Endodermal cell (in vitro differentiated cells): ENCODE data around the gene FBXO21. TPM values are rescaled to one million over a fixed set of nuclear protein-coding genes. Genes with fewer than 3 reads are reported as not detected.
A peak's percentile ranks its signal among the peaks of the same experiment; 100 is the strongest.

Source experiments
- DNase-seq: peaks from one replicate; pipeline ENCODE4 v3.0.0-alpha.2; 2017
- H3K27ac ChIP-seq: 2 replicates; pipeline ENCODE4 v1.5.1; 2013; ENCODE audit warnings: mild to moderate bottlenecking, low read depth, low read length, moderate library complexity
- H3K27me3 ChIP-seq: 2 replicates; pipeline ENCODE4 v1.6.1; 2013; ENCODE audit warnings: mild to moderate bottlenecking, low read length, moderate library complexity; ENCODE audit not compliant: insufficient read depth, control insufficient read depth, poor library complexity, severe bottlenecking
- H3K36me3 ChIP-seq: 2 replicates; pipeline ENCODE4 v1.7.0; 2013; ENCODE audit warnings: mild to moderate bottlenecking, low read length, moderate library complexity; ENCODE audit not compliant: control insufficient read depth, insufficient read depth
- H3K4me1 ChIP-seq: one replicate; pipeline ENCODE4 v1.7.0; 2013; ENCODE audit warnings: low read length; ENCODE audit not compliant: control insufficient read depth, insufficient read depth
- H3K4me3 ChIP-seq: 2 replicates; pipeline ENCODE4 v1.5.1; 2013; ENCODE audit warnings: mild to moderate bottlenecking, low read length, moderate library complexity
- H3K9ac ChIP-seq: 2 replicates; pipeline ENCODE4 v1.6.1; 2013; ENCODE audit warnings: mild to moderate bottlenecking, low read length, moderate library complexity; ENCODE audit not compliant: poor library complexity, severe bottlenecking; ENCODE audit errors: extremely low read depth
- H3K9me3 ChIP-seq: 2 replicates; pipeline ENCODE4 v1.6.1; 2013; ENCODE audit warnings: mild to moderate bottlenecking, low read length, moderate library complexity; ENCODE audit not compliant: control insufficient read depth
- H3K27ac Mint-ChIP-seq: 2 replicates; pipeline ENCODE4 v1.8.0; 2020; ENCODE audit warnings: mixed read lengths
- H3K27me3 Mint-ChIP-seq: 2 replicates; pipeline ENCODE4 v1.8.0; 2021; ENCODE audit warnings: mild to moderate bottlenecking, mixed read lengths; ENCODE audit not compliant: insufficient read depth
- H3K36me3 Mint-ChIP-seq: 2 replicates; pipeline ENCODE4 v1.8.0; 2020; ENCODE audit warnings: low read depth, mixed read lengths
- H3K4me1 Mint-ChIP-seq: 2 replicates; pipeline ENCODE4 v1.8.0; 2020; ENCODE audit warnings: mixed read lengths
- H3K4me3 Mint-ChIP-seq: 2 replicates; pipeline ENCODE4 v1.8.0; 2020; ENCODE audit warnings: mild to moderate bottlenecking, moderate library complexity, mixed read lengths
- H3K9me3 Mint-ChIP-seq: 2 replicates; pipeline ENCODE4 v1.8.0; 2020; ENCODE audit warnings: mild to moderate bottlenecking, mixed read lengths
- WGBS, 2 experiments: methylation state at CpG; one replicate each; pipeline versions ENCODE4 v1.1.5 to v1.1.7; 2013; ENCODE audit warnings: missing lambda C conversion rate in 2 of 2, mixed read lengths in 1 of 2; ENCODE audit not compliant: insufficient coverage in 1 of 2, insufficient read length in 1 of 2; 5-methylcytosine and 5-hydroxymethylcytosine counted together
- total RNA-seq, 2 donors: library from RNA; stranded (reverse); fragmentation: NEBNext Ultra II Directional in 1 of 2; extraction: Animal tissue kit (Norgen Biotek cat#: 25700) in 1 of 2; gene quantifications; 2 replicates in 1 of 2; 3 replicates in 1 of 2; pipeline ENCODE4 v1.2.1, GENCODE V29; 2021
- TF ChIP-seq, protein P1 (sequence below): fragments of 200-600 bp; sonication (generic); conservative IDR thresholded peaks from 2 replicates; pipeline ENCODE4 v1.5.0; 2021; ENCODE audit warnings: antibody characterized with exemption, mild to moderate bottlenecking

Gene FBXO21
- total RNA-seq, 2 donors from 2014 or later = 46.5 to 54.6 TPM

DNA sequence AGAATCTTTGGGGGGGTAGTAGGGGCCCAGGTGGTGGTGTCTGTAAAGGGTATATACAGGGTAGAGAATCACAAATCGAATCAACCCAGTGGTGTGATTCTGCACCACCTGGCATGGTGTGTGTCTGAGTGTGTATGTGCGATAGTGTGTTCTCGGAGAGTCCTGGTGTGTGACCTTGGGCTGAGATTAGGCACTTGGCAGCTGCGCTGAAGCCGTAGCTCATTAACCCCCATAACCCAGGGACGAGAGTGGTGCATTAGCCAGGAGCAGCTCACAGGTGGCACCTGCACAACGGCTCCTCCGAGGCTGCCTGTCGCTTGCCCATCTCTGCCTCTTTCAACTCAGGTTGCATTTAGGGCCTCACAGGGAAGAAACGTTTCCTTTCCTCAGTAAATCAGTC lies 75.5 kb downstream of the FBXO21 start:
- H3K27me3 Mint-ChIP-seq = peaks cover 1% of the 10 kb centered on the region
- Histone ChIP-seq H3K36me3 (no peaks in the 10 kb centered on the region), H3K27ac (no peak overlapping the region), H3K4me1 (peaks cover 9% of the 10 kb centered on the region), H3K4me3 (no peak overlapping the region), H3K9me3 (no peaks in the 10 kb centered on the region), H3K9ac (no peak overlapping the region), H3K27me3 (no peaks in the 10 kb centered on the region)
- no peaks in the 10 kb centered on the region for H3K36me3 Mint-ChIP-seq
- H3K9me3 Mint-ChIP-seq = no peaks in the 10 kb centered on the region
- no peak overlapping the region for H3K4me3 Mint-ChIP-seq
- 89 to 100% methylated on average over 6 to 10 of the region's 10 CpGs for WGBS, 2 experiments
- peaks cover 33% of the 10 kb centered on the region for H3K4me1 Mint-ChIP-seq
- DNase-seq = no peak
- H3K27ac Mint-ChIP-seq = no peak overlapping the region
- TF ChIP-seq, protein P1, sequence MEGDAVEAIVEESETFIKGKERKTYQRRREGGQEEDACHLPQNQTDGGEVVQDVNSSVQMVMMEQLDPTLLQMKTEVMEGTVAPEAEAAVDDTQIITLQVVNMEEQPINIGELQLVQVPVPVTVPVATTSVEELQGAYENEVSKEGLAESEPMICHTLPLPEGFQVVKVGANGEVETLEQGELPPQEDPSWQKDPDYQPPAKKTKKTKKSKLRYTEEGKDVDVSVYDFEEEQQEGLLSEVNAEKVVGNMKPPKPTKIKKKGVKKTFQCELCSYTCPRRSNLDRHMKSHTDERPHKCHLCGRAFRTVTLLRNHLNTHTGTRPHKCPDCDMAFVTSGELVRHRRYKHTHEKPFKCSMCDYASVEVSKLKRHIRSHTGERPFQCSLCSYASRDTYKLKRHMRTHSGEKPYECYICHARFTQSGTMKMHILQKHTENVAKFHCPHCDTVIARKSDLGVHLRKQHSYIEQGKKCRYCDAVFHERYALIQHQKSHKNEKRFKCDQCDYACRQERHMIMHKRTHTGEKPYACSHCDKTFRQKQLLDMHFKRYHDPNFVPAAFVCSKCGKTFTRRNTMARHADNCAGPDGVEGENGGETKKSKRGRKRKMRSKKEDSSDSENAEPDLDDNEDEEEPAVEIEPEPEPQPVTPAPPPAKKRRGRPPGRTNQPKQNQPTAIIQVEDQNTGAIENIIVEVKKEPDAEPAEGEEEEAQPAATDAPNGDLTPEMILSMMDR = no peak

DNA sequence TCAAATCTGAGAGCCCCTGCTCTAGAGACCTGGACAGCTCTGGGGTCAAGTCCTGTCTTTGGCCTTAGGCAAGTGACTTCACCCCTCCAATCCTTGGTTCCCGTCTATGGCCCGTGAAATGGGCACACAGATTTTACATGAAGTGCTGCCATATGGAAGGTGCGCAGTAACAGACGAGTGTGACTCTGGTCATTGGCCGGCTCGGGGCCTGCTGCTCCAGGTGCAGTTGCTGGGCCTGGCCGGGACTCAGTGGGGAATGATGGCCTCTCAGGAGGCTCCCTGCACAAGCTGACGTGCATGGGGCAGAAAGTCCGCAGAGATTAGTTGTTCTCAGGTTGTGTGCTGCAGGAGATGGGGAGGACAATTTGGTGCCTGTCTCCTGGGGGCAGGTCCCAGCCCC lies 77.0 kb downstream of the FBXO21 start:
- H3K27me3 ChIP-seq = no peaks in the 10 kb centered on the region
- no peak overlapping the region for H3K27ac Mint-ChIP-seq
- TF ChIP-seq, protein P1 = no peak
- H3K4me1 ChIP-seq = no peaks in the 10 kb centered on the region
- H3K36me3 ChIP-seq = no peaks in the 10 kb centered on the region
- no peak for DNase-seq
- no peak overlapping the region for H3K27ac ChIP-seq
- peaks cover 1% of the 10 kb centered on the region for H3K27me3 Mint-ChIP-seq
- H3K4me3 ChIP-seq = no peak overlapping the region
- H3K4me1 Mint-ChIP-seq = peaks cover 20% of the 10 kb centered on the region
- WGBS, 2 experiments = 93% methylated on average over 8 to 9 of the region's 9 CpGs
- H3K9me3 Mint-ChIP-seq = no peaks in the 10 kb centered on the region
- no peak overlapping the region for H3K4me3 Mint-ChIP-seq
- no peaks in the 10 kb centered on the region for H3K36me3 Mint-ChIP-seq
- no peak overlapping the region for H3K9ac ChIP-seq
- no peaks in the 10 kb centered on the region for H3K9me3 ChIP-seq

DNA sequence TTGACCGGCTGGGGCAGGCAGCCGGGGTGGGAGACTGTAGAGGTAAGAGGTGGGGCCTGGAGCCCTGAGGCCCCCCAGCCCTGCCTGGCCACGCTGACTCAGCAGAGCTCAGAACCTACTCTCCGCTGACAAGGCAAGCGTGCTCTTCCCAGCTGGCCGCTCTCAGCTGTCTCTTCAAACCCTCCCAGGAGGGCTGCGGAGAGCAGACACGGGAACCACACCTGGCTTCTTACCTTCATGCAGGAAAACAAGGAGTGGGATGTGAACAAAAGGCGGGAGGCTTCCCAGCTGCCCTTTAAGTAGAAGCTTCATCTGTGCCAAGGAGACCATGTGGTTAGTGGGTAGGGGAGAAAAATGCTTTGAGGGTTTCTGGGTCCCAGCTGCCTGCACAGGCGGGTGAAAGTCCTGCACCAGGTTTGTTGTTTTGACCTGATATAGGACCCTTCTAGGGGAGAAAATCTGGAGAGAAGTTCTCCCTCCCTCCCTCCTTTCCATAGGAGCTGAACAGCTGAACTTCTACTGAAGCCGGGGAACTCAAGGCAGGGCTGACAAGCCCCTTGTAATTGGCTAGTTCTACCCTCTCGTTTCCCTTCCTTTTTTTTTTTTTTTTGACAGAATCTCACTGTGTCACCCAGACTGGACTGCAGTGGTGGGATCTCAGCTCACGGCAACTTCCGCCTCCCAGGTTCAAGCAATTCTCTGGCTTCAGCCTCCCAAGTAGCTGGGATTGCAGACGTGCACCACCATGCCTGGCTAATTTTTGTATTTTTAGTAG lies 78.3 kb downstream of the FBXO21 start:
- Histone ChIP-seq H3K4me1 (no peaks in the 10 kb centered on the region), H3K27ac (no peak overlapping the region), H3K27me3 (no peaks in the 10 kb centered on the region), H3K36me3 (no peaks in the 10 kb centered on the region), H3K9me3 (no peaks in the 10 kb centered on the region), H3K4me3 (no peak overlapping the region), H3K9ac (no peak overlapping the region)
- Mint-ChIP-seq H3K27me3 (peaks cover 1% of the 10 kb centered on the region), H3K36me3 (no peaks in the 10 kb centered on the region), H3K4me1 (peaks cover 22% of the 10 kb centered on the region), H3K27ac (peak overlapping the region; percentile 44), H3K4me3 (no peak overlapping the region), H3K9me3 (no peaks in the 10 kb centered on the region)
- TF ChIP-seq, protein P1 = no peak
- WGBS, 2 experiments = 76 to 82% methylated on average over 8 to 15 of the region's 15 CpGs
- peak; percentile 77 for DNase-seq
